AG20443 (cell line): ENCODE measurements around the gene ONECUT2.
"Not testable (repeated sequence)": the region's sequence is repeated elsewhere in the genome, so short reads cannot be mapped to it uniquely, and the experiment has no call there.

Experiments
- DNase-seq: peaks from one replicate; pipeline ENCODE4 v3.0.0; 2012; ENCODE audit warnings: low spot score, mixed read lengths

The ONECUT2 gene

DNA sequence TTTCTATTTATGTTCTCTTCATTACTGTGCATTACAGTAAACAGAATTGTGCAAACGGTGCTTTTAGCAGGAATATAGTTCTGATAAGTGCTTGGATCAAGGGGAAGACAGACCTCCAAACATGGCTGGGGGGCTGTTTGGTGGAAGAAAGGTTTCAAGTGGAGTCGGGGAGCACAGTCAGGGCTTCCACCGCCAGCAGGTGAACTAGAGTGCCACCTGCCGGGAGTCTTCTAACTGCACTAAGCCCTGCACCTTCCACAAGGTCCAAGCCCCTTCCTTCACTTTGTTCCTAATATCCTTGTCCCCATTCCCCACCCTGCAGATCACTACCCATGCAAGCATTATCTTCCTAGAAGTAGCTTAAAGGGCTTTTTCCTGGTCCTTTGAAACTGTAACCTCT is 11.1 kb downstream of the ONECUT2 start:
- no peak for DNase-seq

DNA sequence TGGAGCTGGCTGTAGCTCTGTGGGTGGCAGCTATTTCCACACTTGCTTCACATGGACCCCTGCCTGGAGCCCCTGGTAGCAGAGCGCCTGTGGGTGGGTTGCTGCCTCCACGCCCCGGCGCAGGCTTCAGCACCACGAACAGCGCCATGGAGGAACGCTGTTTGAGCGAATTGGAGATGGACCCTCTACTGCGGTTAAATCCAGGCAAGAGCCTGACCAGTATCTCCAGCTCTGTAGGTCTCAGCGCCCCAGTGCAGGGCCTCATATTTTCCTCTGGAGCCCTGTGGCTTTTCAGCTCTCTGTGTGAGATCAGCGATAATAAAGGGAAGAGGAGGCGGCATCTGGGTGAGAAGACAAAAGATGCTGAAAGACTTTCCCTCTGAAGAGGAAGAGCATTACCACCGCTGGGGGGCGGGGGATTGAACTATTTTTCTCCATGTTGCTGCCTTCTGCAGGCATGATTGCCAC is 12.0 kb downstream of the ONECUT2 start:
- peak; percentile 57 for DNase-seq

DNA sequence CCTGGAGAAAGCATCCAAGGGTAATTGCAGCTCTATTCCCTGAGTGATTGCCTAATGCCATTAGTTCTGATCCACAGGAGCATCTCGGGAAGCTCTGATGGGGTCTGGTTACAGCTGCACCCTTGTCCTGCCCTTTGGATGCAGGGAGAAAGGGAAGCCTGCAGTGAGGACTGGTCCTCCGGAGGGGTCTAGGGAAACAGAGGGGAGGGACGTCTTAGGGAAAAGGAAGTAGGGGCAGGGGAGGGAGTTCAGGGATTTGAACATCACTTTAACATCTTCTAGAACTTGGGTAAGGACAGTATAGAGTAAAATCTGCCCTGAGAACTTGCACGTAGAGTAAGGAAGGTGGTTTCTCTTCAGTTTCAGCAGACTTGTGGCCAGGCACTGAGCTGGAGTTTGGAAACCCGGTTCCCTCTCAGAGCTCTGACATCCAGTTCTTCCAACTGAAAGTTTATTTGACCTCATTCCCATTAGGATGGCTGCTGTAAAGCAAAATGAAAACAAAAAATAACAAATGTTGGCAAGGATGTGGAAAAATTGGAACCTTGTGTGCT is 20.5 kb downstream of the ONECUT2 start:
- DNase-seq, result no peak

DNA sequence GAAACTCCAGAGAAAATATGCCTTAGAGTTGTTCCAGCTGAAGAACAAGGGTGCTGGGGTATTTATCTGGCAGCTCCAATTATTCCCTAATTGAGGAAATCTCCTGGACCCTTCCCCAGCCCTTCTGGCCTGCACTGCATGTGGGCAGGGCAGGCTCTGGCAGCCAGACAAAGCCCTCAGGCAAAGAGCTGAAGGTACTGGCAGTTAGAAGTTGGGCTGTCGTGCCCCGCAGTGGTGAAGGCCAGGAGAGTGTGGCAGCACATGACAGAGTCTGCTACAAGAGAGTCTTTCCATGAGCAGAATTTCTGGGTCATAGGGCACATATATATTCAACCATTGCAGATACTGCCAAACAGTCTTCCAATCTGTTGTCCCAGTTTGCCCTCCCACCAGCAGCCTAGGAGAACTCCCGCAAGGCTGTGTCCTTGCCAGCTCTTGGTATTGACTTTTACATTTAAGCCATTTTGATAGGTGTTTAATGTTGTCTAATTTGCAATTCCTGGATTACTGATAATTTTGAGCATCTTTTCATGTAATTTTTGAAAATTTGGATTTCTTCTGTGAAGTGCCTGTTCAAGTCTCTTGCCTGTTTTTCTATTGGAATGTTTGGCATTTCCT is 26.6 kb downstream of the ONECUT2 start:
- no peak for DNase-seq

DNA sequence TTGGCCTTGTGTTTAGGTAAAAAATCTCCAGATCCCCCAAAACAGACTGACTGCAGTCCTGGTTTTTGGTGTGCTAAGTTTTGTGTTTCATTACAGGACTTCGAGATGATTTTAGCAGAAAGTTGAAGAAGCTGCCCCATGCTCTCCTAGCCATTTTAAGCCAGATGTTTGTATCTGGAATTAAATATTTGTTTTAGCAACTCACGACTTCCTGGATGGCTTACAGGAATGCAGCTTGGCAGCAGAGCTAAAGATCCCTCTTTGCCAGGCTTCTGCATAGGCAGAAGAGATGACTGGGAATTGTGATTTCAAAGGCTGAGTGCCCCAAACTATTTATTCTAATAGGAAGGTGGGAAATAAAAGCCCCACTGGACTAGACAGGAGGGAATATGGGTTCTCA is 31.1 kb downstream of the ONECUT2 start:
- peak; percentile 25 for DNase-seq

DNA sequence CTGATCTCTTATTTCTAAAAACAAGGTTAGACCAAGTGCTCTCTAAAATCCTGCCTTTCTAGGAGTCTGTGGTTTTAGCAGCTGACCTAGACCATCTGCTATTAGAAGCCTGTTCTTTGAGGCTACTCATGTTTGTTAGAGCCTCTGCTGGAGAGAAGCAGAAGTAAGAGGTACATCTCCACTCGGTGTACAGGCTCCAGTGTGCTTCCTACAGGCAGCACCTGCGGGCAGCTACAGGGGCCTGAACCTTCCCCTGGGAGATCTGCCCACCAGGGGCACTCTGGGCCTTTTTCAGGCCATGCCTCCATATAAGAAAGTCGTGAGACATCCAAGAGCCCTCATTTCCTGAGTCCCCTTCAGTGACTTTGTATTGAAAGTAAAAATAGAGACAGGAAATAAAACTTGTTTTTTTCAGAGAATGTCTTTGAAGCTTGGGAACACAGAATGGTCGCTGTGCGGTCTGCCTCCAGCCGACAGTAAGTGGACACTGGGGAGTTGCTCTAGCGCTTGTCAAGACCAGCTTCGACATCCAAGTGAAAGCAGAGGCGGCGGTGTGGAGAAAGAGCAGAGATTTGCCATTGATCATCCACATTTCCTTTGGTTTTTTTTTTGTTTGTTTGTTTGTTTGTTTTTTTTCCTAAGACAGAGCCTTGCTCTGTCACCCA is 31.7 kb downstream of the ONECUT2 start:
- no peak for DNase-seq

DNA sequence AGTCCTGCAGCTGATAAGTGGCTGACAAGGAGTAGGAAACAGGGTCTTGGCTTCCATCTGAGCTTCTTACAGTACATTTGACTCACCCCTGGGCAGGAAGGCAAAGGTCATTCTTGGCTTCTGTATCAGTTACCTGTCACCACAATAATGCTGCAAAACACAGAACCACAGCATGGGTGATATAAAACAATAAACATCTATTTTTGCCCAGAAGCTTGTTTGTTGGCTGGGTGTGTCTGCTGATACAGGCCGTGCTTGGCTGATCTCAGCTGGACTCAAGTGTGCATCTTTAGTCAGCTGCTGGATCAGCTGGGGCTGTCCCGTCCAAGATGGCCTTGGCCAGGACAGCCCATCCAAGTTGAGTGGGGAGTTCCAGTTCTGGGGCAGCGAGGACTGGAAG is 34.7 kb downstream of the ONECUT2 start:
- DNase-seq, result no peak

DNA sequence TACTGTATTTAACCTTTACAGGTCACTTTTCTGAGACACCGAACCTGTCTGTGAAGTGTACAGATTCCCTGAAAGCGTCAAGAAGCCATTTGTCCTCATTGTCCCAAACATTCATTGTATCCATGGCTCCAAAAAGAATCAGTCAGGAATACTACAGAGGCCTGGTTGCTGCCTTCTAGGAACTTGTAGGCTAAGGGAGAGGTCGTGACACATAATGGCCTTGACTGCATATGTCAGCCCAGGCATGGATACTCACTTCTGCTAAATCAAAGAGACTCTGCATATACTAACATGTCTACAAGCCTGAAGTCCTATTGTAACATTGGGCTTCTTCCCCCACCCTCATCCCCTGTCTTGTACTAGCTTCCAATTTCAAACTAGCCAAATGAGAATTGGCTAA is 40.2 kb downstream of the ONECUT2 start:
- no peak for DNase-seq

DNA sequence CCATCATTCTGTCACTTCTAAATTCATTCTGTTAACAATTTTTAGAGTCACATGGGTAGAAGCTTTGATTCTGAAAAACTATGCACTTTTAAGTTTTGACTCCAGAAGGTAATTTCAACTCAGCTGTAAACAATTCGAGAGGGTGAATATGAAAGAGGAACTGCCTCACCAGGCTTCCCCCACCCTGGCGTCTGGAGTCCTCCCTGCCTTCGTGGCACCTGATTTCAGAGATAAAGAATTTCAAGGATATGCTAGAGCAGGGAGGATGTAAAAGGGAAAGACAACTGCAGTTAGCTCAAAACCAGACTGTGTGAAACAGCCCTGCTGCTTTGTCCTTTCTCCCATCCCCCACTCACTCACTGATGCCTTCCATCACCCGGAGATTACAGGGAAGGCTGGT is 40.7 kb downstream of the ONECUT2 start:
- DNase-seq, result no peak

DNA sequence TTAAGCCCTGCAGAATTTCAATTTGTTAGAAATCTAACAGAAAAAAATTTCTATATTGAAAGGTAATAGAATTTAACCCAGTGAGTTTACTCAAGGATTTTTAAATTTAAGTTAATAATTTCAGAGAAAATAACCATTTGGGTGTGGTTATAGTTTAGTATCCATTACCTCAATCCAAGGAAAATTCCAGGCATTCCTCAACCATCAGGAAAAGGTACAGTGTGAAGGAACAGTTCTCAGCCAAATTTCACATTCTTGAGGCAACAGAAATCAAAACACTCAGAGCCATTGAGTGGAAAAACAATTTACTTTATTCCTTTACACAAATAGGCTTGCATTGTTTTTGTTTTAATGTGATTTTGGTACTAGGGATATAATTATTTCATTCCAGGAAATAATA is 45.6 kb downstream of the ONECUT2 start:
- no peak for DNase-seq

DNA sequence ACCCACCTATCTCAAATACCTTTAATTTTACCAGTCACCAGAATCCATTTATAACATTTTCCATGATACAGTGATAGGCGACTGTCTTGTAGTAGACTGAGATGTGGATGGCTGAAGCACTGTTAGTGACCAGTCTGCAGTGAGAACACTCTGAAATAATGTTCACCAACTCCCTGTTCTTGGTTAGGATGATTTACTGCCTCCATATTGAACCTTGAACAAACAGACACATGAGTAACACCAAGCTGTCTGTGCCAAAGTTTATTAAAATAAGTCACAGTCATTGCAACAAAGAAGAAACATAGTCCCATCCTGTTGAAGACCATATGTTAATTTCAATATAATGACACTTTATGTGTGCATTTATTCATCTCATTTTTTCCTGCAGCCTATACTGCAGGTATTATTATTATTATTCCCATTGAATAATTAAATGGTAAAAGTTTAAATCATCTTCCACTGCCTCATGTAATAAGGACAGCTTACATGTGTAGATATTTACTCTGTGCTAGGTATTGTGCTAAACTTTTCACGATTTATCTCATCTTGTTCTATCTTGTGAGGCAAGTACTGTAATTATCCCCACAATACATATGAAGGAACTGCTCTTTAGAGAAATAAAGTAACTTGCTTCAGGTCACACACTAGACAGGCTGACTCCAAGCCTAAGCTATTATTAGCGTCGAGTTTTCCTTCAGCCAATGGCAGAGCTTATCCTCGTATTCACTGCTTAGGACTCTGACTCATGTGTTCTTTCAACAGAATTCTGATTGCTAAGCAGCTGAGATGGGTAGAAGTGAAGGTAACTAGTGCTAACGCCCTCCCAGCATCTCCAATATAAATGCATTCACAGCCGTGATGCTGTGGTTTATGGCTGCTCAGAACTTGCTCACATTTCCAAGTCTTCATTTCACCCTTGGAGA is 62.5 kb downstream of the ONECUT2 start:
- DNase-seq, result no peak

DNA sequence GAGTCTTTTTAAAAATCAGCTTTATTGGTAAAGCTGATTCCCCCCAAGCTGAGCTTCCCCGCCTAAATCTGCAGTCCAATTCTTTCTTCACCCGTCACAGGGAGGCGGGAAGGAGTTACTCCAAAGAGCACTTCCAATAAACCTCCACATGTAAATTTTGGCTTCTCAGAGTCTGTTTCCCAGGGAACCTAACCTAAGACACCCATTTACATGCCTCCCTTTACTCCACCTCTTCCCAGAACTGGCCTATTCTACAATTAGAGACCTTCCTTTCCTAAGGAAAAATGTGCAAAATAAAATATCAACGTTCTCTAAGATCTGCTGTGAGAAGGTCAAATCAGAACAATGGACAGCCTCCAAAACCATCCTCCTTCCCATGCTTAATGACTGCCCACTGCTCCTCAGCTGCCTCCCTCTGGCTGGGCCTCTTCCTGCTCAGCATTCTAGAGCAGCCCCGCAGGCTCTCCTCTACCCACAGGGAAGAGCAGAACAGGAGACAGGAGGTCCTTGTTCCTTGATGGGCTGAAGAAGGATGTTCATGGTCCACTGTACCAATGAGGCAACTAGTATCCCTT is 63.6 kb downstream of the ONECUT2 start:
- no peak for DNase-seq

DNA sequence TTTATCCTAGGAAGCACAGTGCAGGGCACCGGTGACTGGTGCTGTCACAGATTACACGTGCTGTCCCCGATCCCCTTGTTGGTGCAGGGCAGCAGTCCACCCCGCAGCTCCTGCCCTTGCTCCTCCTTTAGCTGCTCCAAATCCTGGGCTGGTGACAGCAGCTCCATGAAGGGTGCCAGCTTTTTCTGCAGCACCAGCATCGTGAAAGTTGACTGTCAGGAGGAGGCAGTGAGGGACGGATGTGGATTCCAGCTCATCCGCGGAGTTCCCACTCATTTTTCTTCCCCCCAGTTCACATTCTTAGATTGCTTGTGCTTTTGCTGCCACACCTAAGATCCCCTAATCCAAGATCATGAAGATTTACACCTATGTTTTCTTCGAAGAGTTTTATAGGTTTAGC is 67.5 kb downstream of the ONECUT2 start:
- no peak for DNase-seq

DNA sequence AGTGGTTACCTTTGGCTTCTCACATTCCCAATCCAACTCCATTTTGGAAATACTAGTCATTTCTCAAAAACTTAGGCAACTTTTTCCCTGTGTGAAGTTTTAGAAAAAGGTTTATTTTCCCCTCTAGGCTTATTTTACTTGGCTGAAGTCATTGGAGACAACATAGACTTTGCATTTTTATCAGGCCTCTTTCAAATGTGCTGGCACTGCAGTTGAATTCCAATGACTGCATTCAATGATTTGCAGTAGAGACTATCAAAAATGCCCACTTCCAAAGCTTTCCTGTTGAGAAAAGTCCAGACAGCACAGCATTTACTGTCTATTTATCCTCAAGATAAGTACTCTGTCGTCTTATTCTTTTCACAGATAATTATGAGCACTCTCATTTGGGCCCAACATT is 70.1 kb downstream of the ONECUT2 start:
- DNase-seq, result no peak

DNA sequence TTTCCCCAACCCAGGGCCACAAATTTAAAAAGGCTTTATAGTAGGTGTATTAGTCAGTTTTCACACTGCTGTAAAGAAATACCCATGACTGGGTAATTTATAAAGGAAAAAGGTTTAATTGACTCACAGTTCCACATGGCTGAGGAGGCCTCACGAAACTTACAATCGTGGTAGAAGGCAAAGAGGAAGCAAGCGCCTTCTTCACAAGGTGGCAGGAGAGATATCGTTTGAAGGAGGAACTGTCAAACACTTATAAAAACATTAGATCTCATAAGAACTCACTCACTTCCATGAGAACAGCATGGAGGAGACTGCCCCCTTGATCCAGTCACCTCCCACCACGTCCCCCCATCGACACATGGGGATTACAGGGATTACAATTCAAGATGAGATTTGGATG is 80.9 kb downstream of the ONECUT2 start:
- DNase-seq, result no peak

DNA sequence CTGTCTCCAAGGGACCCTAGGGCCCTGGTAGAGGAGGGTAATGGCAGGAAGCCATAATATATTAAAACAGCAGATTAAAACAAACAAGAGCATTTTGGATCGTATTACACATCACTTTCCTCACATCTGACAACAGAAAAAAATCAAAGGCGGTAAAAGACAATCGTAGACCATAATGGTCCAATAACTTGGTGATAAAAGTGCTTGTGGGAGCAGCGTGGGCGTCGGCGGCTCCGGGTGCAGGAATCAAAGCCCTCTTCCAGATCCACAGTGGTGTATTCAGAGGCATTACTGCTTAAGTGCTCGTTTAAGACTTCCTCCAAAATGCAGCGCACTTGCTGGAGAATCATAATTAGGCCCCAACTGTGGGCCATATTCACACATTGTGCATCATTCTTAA is 83.4 kb downstream of the ONECUT2 start:
- no peak for DNase-seq

DNA sequence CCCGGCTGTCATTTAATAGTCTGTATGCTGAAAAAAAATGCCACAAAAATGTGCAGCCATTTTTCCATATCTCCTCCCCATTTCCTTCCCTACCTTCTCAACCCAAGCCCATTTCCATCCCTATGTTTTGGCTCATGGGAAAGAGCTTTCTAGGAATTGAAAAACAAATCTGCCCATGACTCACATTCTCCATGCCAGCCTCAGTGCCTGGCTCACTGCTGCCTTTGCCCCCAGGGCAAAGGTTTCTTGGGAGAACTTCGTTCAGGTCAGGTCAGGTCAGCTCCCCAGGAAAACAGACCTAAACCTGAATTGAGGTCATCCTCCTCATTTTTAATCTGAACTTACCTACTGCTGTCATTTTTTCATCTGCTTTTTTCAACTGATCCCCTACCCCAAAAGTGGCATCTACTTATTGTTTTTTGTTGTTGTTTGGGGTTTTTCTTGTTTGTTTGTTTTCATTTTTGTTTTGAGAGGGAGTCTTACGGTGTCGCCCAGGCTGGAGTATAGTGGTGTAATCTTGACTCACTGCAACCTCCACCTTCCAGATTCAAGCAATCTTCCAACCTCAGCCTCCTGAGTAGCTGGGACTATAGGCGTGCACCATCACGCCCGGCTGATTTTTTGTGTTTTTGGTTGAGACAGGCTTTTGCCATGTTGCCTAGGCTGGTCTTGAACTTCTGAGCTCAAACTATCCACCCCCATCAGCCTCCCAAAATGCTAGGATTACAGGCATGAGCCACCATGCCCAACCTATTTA is 84.7 kb downstream of the ONECUT2 start:
- no peak for DNase-seq

DNA sequence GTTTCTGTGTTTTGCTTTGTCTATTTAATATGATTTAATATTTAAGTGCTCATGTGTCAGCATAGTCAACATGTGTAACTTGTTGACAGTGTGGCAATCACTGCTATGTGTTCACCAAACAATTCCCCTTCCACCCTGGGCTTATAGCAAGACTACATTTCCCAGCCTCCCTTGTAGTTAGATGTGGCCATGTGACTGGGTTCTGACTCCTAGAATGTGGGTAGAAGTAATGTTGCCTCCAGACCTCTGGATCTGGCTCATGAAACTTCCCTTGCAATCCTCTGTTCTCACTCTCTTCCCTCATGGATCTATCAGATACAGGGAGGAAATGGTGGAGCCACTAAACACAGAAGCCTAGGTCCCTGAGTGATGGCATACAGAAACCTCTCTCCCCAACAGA is 87.2 kb downstream of the ONECUT2 start:
- not testable (repeated sequence) for DNase-seq

DNA sequence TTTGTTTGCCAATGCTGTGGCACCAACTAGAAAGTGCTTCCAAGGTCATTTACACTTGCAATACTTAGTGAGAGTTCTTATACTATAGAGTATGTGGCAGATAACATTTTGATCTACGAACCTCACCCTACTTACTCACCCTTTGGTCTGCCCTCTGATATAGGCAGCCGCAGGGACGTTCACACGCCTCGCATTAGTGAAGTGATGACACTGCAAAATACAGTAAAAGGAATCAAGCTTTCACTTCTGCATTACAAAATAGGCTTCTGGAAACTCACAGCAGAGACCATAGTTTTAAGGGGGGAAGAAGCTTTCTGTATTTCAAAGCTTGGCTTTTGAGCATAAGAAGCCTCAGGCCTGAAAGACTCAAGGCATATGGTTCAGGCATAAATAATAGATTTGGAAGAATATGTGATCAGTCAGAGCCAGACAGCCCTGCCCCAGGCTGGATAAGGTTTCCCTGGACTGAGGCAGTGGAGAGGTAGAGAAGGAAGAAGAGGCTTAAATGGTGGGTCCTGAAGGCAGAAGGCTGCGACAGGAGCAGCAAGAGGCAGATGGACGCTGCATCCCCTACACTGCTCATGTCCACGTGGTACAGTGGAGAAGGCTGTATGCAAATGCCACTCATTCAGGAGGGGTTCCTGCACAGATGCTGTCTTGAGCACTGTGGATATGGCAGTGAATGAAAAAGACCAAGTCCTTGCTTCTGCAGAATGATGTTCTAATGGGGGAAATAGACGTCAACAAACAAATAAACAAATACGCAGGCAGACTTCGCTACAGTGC is 88.2 kb downstream of the ONECUT2 start:
- DNase-seq, result no peak

DNA sequence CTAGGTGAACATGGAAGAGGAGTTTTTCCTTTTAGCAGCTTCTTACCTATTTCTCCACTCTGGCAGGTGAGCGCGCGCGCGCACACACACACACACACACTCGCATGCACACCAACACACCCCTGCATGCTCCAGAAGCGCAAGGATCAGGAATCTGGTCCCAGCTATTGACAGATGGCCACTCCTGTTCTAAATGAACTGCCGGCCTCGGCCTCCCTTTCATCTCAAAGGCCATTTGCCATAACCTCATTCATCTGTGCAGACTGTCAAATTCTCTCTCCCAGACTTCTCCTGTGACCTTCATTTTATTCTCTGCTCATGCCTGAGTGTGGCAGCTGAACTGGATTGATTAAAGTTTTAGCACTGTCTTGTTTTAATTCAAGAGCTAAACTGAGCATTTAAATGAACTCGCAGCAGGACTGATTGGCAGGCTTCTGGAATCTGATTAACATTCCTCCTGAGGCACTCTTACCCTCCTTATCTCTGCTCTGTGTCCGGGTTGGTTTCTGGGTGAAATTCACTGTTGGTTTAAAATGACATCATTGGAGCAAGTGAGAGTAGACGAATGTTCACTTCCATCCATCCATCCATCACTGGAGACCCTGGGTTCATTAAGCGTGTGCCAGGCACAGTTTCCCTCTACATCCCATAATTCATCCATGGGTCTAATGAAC is 92.5 kb downstream of the ONECUT2 start:
- no peak for DNase-seq
